Caco-2 (cell line): ENCODE measurements around the gene TBCB. TPM values are rescaled to one million over a fixed set of nuclear protein-coding genes. Genes with fewer than 3 reads are reported as not detected.

Experiments used
- BruUV-seq: library from RNA; stranded (reverse); fragments of 400-500 nt; replicated peaks from 2 replicates; lab custom pipeline; 2021; lab: Mats Ljungman, UMichigan
- CTCF ChIA-PET: fragments of 300-600 bp; sonication (Branson Sonifier 250); formaldehyde crosslinking; loops from one replicate; lab custom pipeline; 2022; ENCODE audit warnings: antibody characterized with exemption; lab: Charles Lee
- POLR2A ChIA-PET: fragments of 300-600 bp; sonication (Branson Sonifier 250); formaldehyde crosslinking; loops from one replicate; lab custom pipeline; 2022; ENCODE audit warnings: antibody characterized with exemption; lab: Charles Lee
- DNase-seq, 2 experiments: peaks; one replicate each; pipeline versions ENCODE4 v3.0.0 to v3.0.0-alpha.2; 2020 to 2022
- H3K27me3 ChIP-seq: replicated peaks from 2 replicates; pipeline ENCODE4 v1.6.0; 2011; ENCODE audit warnings: low read length; ENCODE audit not compliant: control insufficient read depth, insufficient read depth
- H3K36me3 ChIP-seq: 2 replicates; pipeline ENCODE4 v1.5.1; 2011; ENCODE audit warnings: low read length; ENCODE audit not compliant: control insufficient read depth, insufficient read depth
- H3K4me1 ChIP-seq: fragments of 250-450 bp; sonication (Bioruptor Pico); 2 replicates; pipeline ENCODE4 v1.5.1; 2020; ENCODE audit warnings: mild to moderate bottlenecking
- H3K4me3 ChIP-seq: 2 replicates; pipeline ENCODE4 v1.5.1; 2011; ENCODE audit warnings: low read depth, mild to moderate bottlenecking, control low read depth, low read length
- H3K9me3 ChIP-seq: fragments of 250-450 bp; sonication (Bioruptor Pico); 2 replicates; pipeline ENCODE4 v1.5.1; 2020; ENCODE audit warnings: mild to moderate bottlenecking, moderate library complexity
- H3K27ac Mint-ChIP-seq: one replicate; pipeline ENCODE4 v1.8.0; 2022; ENCODE audit warnings: mixed read lengths; ENCODE audit not compliant: unreplicated experiment
- H3K27me3 Mint-ChIP-seq: one replicate; pipeline ENCODE4 v1.8.0; 2022; ENCODE audit warnings: mixed read lengths; ENCODE audit not compliant: insufficient read depth, unreplicated experiment
- H3K36me3 Mint-ChIP-seq: one replicate; pipeline ENCODE4 v1.8.0; 2022; ENCODE audit warnings: mild to moderate bottlenecking, mixed read lengths; ENCODE audit not compliant: insufficient read depth, unreplicated experiment
- H3K4me1 Mint-ChIP-seq: one replicate; pipeline ENCODE4 v1.8.0; 2022; ENCODE audit warnings: low read depth, mixed read lengths; ENCODE audit not compliant: unreplicated experiment
- H3K4me3 Mint-ChIP-seq: one replicate; pipeline ENCODE4 v1.8.0; 2022; ENCODE audit warnings: mild to moderate bottlenecking, moderate library complexity, mixed read lengths; ENCODE audit not compliant: unreplicated experiment
- H3K9me3 Mint-ChIP-seq: one replicate; pipeline ENCODE4 v1.8.0; 2022; ENCODE audit warnings: mixed read lengths; ENCODE audit not compliant: unreplicated experiment
- intact Hi-C: fragments of 100-400 bp; cut with micrococcal nuclease; formaldehyde crosslinking; loops from one replicate; pipeline ENCODE4 v1.10.0; 2022; ENCODE audit not compliant: unreplicated experiment
- total RNA-seq: library from RNA; stranded (reverse); gene quantifications from 2 replicates; pipeline ENCODE4 v1.2.3, GENCODE V29; 2022
- TF ChIP-seq, protein P1 (sequence below), 2 experiments: fragments of 200-600 bp in 1 of 2; IDR thresholded peaks; 1 replicate in 1 of 2; 2 replicates in 1 of 2; pipeline versions ENCODE4 v1.5.1 to v1.8.0; 2011 to 2022; ENCODE audit warnings: antibody characterized with exemption in 1 of 2, control low read depth in 1 of 2, inconsistent platforms in 1 of 2, low read depth in 1 of 2, low read length in 1 of 2, mild to moderate bottlenecking in 1 of 2, moderate library complexity in 1 of 2; ENCODE audit not compliant: insufficient read depth in 1 of 2, severe bottlenecking in 1 of 2, unreplicated experiment in 1 of 2

The TBCB gene
- total RNA-seq, 1 experiment from 2014 or later = 191 TPM

DNA sequence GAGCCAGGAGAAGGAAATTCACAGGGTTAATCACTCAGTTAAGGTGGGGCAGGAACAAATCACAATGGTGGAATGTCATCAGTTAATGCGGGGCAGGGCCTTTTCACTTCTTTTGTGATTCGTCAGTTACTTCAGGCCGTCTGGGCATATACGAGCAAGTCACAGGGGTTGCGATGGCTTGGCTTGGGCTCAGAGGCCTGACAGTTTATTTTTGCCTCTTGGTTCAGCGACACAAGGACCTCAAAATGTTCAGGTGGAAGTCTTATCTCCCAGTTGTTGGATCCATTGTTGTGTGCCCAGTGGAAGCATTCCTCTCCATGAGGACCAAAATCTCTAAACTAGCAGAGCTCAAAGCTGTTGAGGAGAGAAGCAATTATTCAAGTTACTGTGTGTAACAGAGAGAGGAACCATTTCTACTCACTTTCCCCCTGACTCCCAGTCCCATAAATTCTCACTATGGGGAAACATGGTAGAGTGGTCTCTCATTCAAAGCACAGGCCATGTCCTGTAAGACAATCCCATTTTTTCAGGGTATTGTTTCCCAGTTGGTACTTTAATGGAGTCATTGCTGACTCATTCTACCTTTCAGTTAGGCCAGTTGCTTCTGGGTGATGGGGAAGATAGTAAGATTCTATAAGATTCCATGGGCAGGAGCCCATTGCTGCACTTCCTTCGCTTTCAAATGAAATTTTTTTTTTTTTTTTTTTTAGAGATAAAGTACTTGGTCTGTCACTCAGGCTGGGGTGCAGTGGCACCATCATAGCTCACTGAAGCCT lies 45.7 kb downstream of the TBCB start:
- POLR2A ChIA-PET = no interaction called here
- intact Hi-C loops = no loop called here
- Mint-ChIP-seq H3K27me3 (no peaks in the 10 kb centered on the region), H3K27ac (no peak overlapping the region), H3K9me3 (no peaks in the 10 kb centered on the region), H3K4me3 (no peak overlapping the region), H3K36me3 (peaks cover 38% of the 10 kb centered on the region), H3K4me1 (peaks cover 2% of the 10 kb centered on the region)
- Histone ChIP-seq H3K4me1 (no peaks in the 10 kb centered on the region), H3K36me3 (no peaks in the 10 kb centered on the region), H3K4me3 (no peak overlapping the region), H3K27me3 (no peaks in the 10 kb centered on the region), H3K9me3 (no peaks in the 10 kb centered on the region)
- no peak for DNase-seq
- TF ChIP-seq, protein P1, sequence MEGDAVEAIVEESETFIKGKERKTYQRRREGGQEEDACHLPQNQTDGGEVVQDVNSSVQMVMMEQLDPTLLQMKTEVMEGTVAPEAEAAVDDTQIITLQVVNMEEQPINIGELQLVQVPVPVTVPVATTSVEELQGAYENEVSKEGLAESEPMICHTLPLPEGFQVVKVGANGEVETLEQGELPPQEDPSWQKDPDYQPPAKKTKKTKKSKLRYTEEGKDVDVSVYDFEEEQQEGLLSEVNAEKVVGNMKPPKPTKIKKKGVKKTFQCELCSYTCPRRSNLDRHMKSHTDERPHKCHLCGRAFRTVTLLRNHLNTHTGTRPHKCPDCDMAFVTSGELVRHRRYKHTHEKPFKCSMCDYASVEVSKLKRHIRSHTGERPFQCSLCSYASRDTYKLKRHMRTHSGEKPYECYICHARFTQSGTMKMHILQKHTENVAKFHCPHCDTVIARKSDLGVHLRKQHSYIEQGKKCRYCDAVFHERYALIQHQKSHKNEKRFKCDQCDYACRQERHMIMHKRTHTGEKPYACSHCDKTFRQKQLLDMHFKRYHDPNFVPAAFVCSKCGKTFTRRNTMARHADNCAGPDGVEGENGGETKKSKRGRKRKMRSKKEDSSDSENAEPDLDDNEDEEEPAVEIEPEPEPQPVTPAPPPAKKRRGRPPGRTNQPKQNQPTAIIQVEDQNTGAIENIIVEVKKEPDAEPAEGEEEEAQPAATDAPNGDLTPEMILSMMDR (IDR thresholded peaks at IDR 0.05; ENCODE audit: insufficient read depth in 1 of 2, low read depth in 1 of 2, low read length in 1 of 2, severe bottlenecking in 1 of 2, unreplicated experiment in 1 of 2) = no peak
- CTCF ChIA-PET = no interaction called here
- BruUV-seq = no TSS peak

DNA sequence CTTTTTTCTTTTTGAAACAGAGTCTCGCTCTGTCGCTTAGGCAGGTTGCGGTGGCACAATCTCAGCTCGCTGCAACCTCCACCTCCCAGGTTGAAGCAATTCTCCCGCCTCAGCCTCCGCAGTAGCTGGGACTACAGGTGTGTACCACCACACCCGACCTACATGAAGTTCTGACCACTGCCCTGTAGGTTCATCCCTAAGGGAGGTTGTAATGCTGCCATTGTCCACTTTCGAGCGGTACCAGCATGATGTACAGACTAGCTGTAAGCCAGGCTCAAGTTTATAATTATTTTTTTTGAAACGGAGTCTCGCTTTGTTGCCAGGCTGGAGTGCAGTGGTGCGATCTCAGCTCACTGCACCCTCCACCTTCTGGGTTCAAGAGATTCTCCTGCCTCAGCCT lies 48.5 kb downstream of the TBCB start:
- TF ChIP-seq, protein P1 (IDR thresholded peaks at IDR 0.05; ENCODE audit: insufficient read depth in 1 of 2, low read depth in 1 of 2, low read length in 1 of 2, severe bottlenecking in 1 of 2, unreplicated experiment in 1 of 2) = no peak
- BruUV-seq = no TSS peak
- no peak overlapping the region for H3K27ac Mint-ChIP-seq
- peaks cover under 1% of the 10 kb centered on the region for H3K4me1 Mint-ChIP-seq
- peaks cover 29% of the 10 kb centered on the region for H3K36me3 Mint-ChIP-seq
- H3K27me3 Mint-ChIP-seq = no peaks in the 10 kb centered on the region
- CTCF ChIA-PET = no interaction called here
- H3K27me3 ChIP-seq = no peaks in the 10 kb centered on the region
- H3K9me3 Mint-ChIP-seq = no peaks in the 10 kb centered on the region
- intact Hi-C loops = no loop called here
- no peaks in the 10 kb centered on the region for H3K36me3 ChIP-seq
- no peak overlapping the region for H3K4me3 ChIP-seq
- no peak overlapping the region for H3K4me3 Mint-ChIP-seq
- POLR2A ChIA-PET = no interaction called here
- H3K4me1 ChIP-seq = no peaks in the 10 kb centered on the region
- no peaks in the 10 kb centered on the region for H3K9me3 ChIP-seq
- no peak for DNase-seq

DNA sequence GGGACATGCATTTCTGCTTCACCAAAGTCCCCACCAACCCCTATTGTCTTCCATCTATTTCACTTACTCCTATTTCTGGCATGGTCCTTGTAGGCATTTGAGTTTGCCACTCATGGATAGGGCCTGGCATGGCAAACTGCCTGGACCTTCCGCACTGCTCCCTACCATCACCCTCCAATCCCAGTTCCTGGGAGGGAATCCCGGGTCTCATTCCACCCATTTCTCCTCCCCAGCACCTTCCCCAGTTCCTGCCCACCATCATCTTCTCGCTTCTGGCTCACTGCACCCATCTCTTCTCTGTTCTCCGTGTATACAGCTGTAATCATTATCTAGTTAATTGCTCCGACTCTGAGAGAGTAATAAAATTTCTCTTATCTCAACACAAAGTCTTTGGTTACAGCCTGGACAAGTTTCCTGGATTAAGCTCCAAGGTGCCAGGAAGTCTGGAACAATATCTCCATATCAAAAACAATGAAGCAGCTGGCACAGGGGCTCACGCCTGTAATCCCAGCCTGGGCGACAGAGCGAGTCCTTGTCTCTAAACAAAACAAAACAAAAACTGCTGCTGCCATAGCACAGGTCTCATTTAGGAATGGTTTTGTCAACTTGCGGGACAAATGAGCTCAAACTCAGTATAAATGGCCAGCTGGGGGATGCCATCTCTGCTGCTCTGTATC lies 54.0 kb downstream of the TBCB start:
- peaks cover 7% of the 10 kb centered on the region for H3K4me1 Mint-ChIP-seq
- POLR2A ChIA-PET = no interaction called here

More for the DNA sequence above, 54.0 kb downstream of the TBCB start:
- TF ChIP-seq, protein P1 (IDR thresholded peaks at IDR 0.05; ENCODE audit: insufficient read depth in 1 of 2, low read depth in 1 of 2, low read length in 1 of 2, severe bottlenecking in 1 of 2, unreplicated experiment in 1 of 2) = no peak
- Histone ChIP-seq H3K27me3 (no peaks in the 10 kb centered on the region), H3K4me3 (no peak overlapping the region), H3K9me3 (no peaks in the 10 kb centered on the region), H3K36me3 (no peaks in the 10 kb centered on the region), H3K4me1 (peaks cover 4% of the 10 kb centered on the region; the same call in 1 of the 2 replicates)
- no peak overlapping the region for H3K4me3 Mint-ChIP-seq
- DNase-seq = no peak
- no peaks in the 10 kb centered on the region for H3K27me3 Mint-ChIP-seq
- H3K36me3 Mint-ChIP-seq = no peaks in the 10 kb centered on the region
- H3K9me3 Mint-ChIP-seq = no peaks in the 10 kb centered on the region
- no peak overlapping the region for H3K27ac Mint-ChIP-seq
- CTCF ChIA-PET = interaction anchor here (0.6 to 5.3 kb wide), 3 partner anchors 18 to 324 kb away, joined by 3 to 24 read pairs (median 3); no protein-coding TSS in a partner anchor
- intact Hi-C loops = no loop called here
- no TSS peak for BruUV-seq
